ENCODE data around the gene ALG12.

Gene ALG12

GRCh38 chr22:49925525-49926128 lies 7.4 kb upstream of the ALG12 start:
- peak; percentile 78 for TF ChIP-seq POLR2A (IDR thresholded peaks at IDR 0.05; ENCODE audit: low read depth, low read length)
- no peak; the same call in 1 of the 2 replicates for TF ChIP-seq POLR2AphosphoS5 (IDR thresholded peaks at IDR 0.05; ENCODE audit: low read depth, low read length)
- FAIRE-seq (peak; percentile 97), DNase-seq (ENCODE audit: insufficient read length) (no peak)

GRCh38 chr22:49924113-49924833 lies 6.0 kb upstream of the ALG12 start:
- FAIRE-seq, result no peak

DNA sequence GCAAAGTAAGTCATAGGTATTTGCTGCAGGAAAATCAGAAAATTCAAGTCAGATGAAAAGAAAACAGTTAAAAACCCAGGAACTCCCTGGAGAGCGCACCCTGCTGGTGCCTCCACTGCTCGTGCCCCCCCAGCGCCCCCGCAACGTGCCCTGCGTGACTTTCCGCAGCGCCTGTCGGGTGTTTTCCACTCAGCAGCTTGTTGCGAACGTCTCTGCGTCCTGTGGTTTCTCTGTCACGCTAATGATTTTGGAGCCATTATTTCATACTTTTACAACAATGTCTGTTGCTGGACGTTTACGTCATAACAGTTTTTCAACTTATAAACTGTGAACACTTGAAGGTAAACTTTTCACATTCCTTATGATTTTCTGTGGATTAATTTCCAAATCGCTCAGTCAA lies 5.2 kb upstream of the ALG12 start:
- TF ChIP-seq POLR2AphosphoS5 (IDR thresholded peaks at IDR 0.05; ENCODE audit: low read depth, low read length), result no peak
- no peak for TF ChIP-seq TAF1 (IDR thresholded peaks at IDR 0.05; ENCODE audit: borderline replicate concordance, low read depth, low read length)
- no peak for TF ChIP-seq POLR2A (IDR thresholded peaks at IDR 0.05; ENCODE audit: low read depth, low read length)
- DNase-seq (ENCODE audit: insufficient read length), result no peak
- FAIRE-seq, result no peak

More at GRCh38 chr22:49924113-49924833, 6.0 kb upstream of the ALG12 start:
- no peak for TF ChIP-seq TAF1 (IDR thresholded peaks at IDR 0.05; ENCODE audit: borderline replicate concordance, low read depth, low read length)
- TF ChIP-seq POLR2AphosphoS5 (IDR thresholded peaks at IDR 0.05; ENCODE audit: low read depth, low read length), result no peak
- TF ChIP-seq POLR2A (IDR thresholded peaks at IDR 0.05; ENCODE audit: low read depth, low read length), result no peak
- DNase-seq (ENCODE audit: insufficient read length), result no peak

DNA sequence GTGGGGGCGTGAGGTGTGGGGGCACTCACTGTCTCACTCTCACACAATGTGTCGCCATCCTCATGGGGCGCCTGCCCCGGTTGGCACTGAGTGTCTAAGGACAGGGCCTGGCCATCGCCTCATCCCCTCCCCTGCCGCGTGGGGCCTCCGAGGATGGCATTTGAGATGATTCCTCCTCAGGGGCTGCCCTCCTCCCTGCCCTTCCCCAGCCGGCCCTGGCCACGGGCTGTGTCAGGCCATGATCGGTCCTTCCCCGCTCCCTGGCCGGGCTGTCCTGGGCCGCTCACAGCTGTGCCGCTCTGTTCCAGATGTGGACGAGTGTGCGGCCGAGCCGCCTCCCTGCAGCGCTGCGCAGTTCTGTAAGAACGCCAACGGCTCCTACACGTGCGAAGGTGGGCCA lies 4.7 kb upstream of the ALG12 start:
- DNase-seq (ENCODE audit: insufficient read length) (no peak), FAIRE-seq (no peak)
- no peak for TF ChIP-seq POLR2AphosphoS5 (IDR thresholded peaks at IDR 0.05; ENCODE audit: low read depth, low read length)
- TF ChIP-seq TAF1 (IDR thresholded peaks at IDR 0.05; ENCODE audit: borderline replicate concordance, low read depth, low read length), result no peak
- no peak for TF ChIP-seq POLR2A (IDR thresholded peaks at IDR 0.05; ENCODE audit: low read depth, low read length)

GRCh38 chr22:49922484-49922883 lies 4.2 kb upstream of the ALG12 start:
- DNase-seq (ENCODE audit: insufficient read length) (no peak), FAIRE-seq (no peak)
- TF ChIP-seq POLR2A (IDR thresholded peaks at IDR 0.05; ENCODE audit: low read depth, low read length) (no peak), TAF1 (IDR thresholded peaks at IDR 0.05; ENCODE audit: borderline replicate concordance, low read depth, low read length) (no peak), POLR2AphosphoS5 (IDR thresholded peaks at IDR 0.05; ENCODE audit: low read depth, low read length) (no peak)

GRCh38 chr22:49921508-49922278 lies 3.5 kb upstream of the ALG12 start:
- FAIRE-seq (no peak), DNase-seq (ENCODE audit: insufficient read length) (no peak)
- TF ChIP-seq POLR2AphosphoS5 (IDR thresholded peaks at IDR 0.05; ENCODE audit: low read depth, low read length) (no peak), POLR2A (IDR thresholded peaks at IDR 0.05; ENCODE audit: low read depth, low read length) (no peak), TAF1 (IDR thresholded peaks at IDR 0.05; ENCODE audit: borderline replicate concordance, low read depth, low read length) (no peak)

DNA sequence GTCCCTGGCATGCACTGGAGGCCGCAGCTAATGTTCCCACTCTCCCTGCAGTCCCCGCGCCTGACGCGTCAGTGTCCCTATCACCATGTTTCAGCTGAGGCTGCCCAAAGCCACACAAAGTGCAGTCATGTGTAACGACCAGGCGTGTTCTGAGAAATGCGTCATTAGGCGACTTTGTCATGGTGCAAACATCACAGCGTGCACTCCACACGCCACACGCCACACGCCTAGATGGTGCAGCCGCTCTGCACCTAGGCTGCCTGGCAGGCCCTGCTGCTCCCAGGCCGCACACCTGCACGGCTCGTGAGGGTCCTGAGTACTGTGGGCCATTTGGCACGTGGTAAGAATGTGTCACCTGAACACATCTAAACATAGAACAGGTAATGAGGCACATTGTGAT lies 2.6 kb upstream of the ALG12 start:
- TF ChIP-seq POLR2A (IDR thresholded peaks at IDR 0.05; ENCODE audit: low read depth, low read length) (no peak), TAF1 (IDR thresholded peaks at IDR 0.05; ENCODE audit: borderline replicate concordance, low read depth, low read length) (no peak), POLR2AphosphoS5 (IDR thresholded peaks at IDR 0.05; ENCODE audit: low read depth, low read length) (no peak)
- FAIRE-seq (no peak), DNase-seq (ENCODE audit: insufficient read length) (no peak)

GRCh38 chr22:49918911-49919881 lies 958 bp upstream of the ALG12 start:
- TF ChIP-seq TAF1 (IDR thresholded peaks at IDR 0.05; ENCODE audit: borderline replicate concordance, low read depth, low read length) (no peak), POLR2AphosphoS5 (IDR thresholded peaks at IDR 0.05; ENCODE audit: low read depth, low read length) (no peak)
- no peak for DNase-seq (ENCODE audit: insufficient read length)
- no peak for FAIRE-seq

DNA sequence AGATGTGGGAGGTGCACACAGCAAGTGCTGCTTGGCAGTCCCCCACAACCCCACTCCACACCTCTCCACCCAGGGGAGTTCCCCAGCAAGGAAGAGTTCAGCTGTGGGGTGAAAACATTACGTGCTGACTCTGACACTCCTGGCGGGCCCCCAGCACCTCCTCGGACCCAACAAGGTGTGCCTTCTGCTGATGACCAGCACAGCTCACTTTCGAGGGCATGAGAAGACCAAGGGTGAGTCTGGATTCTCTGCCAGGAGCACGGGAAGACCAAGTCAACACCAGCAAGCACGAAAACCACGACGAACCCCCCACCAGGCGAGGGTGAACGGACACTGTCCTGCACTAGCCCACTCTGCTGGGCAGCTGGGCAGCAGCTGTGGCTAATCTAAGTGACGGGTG lies 1.4 kb downstream of the ALG12 start:
- FAIRE-seq, result no peak
- TF ChIP-seq TAF1 (IDR thresholded peaks at IDR 0.05; ENCODE audit: borderline replicate concordance, low read depth, low read length), result no peak
- TF ChIP-seq POLR2AphosphoS5 (IDR thresholded peaks at IDR 0.05; ENCODE audit: low read depth, low read length), result no peak
- no peak for TF ChIP-seq POLR2A (IDR thresholded peaks at IDR 0.05; ENCODE audit: low read depth, low read length)
- no peak for DNase-seq (ENCODE audit: insufficient read length)

GRCh38 chr22:49915610-49916009 lies 2.6 kb downstream of the ALG12 start:
- FAIRE-seq (no peak), DNase-seq (ENCODE audit: insufficient read length) (no peak)
- no peak for TF ChIP-seq POLR2A (IDR thresholded peaks at IDR 0.05; ENCODE audit: low read depth, low read length)
- TF ChIP-seq TAF1 (IDR thresholded peaks at IDR 0.05; ENCODE audit: borderline replicate concordance, low read depth, low read length), result no peak
- TF ChIP-seq POLR2AphosphoS5 (IDR thresholded peaks at IDR 0.05; ENCODE audit: low read depth, low read length), result no peak

GRCh38 chr22:49914256-49914655 lies 4.0 kb downstream of the ALG12 start:
- DNase-seq (ENCODE audit: insufficient read length) (no peak), FAIRE-seq (no peak)
- no peak for TF ChIP-seq TAF1 (IDR thresholded peaks at IDR 0.05; ENCODE audit: borderline replicate concordance, low read depth, low read length)
- TF ChIP-seq POLR2A (IDR thresholded peaks at IDR 0.05; ENCODE audit: low read depth, low read length), result no peak
- TF ChIP-seq POLR2AphosphoS5 (IDR thresholded peaks at IDR 0.05; ENCODE audit: low read depth, low read length), result no peak
